ENCODE results near the gene IDUA. TPM values are rescaled to one million over a fixed set of nuclear protein-coding genes. Genes with fewer than 3 reads are reported as not detected.

The IDUA gene
- total and polyA plus RNA-seq, 2 donors (not counting 1 experiment from before 2014, with no cell fraction given) = 57.0 to 67.4 TPM

GRCh38 chr4:1023075-1023640, 36.3 kb downstream of the IDUA start:
- H3K9me3 Mint-ChIP-seq (ENCODE audit: insufficient read depth) = no peaks in the 10 kb centered on the region
- H3K27me3 Mint-ChIP-seq = no peaks in the 10 kb centered on the region
- H3K4me3 Mint-ChIP-seq = no peak overlapping the region
- ATAC-seq (ENCODE audit: low read depth) = no peak
- Histone ChIP-seq H3K4me3 (ENCODE audit: control extremely low read depth in 1 of 5, extremely low read depth in 1 of 5, insufficient read depth in 1 of 5, low read depth in 2 of 5, low read length in 4 of 5) (no peak overlapping the region), H3K36me3 (replicated peaks in 1 of 2; ENCODE audit: control extremely low read depth in 1 of 2, control insufficient read depth in 1 of 2, extremely low read depth in 1 of 2, insufficient read depth in 2 of 2, low read length in 1 of 2) (peaks cover 0 to 2% of the 10 kb centered on the region in 2 experiments), H3K9ac (ENCODE audit: low read length) (no peak overlapping the region), H3K9me3 (ENCODE audit: control extremely low read depth in 1 of 3, control insufficient read depth in 2 of 3, insufficient read depth in 1 of 3, low read length in 2 of 3) (no peaks in the 10 kb centered on the region), H3K27me3 (replicated peaks in 1 of 4; ENCODE audit: control extremely low read depth in 1 of 4, control insufficient read depth in 3 of 4, insufficient read depth in 4 of 4, low read length in 3 of 4) (no peaks in the 10 kb centered on the region), H3K4me2 (replicated peaks; ENCODE audit: low read depth, low read length, poor library complexity, severe bottlenecking) (no peak overlapping the region), H4K20me1 (ENCODE audit: control insufficient read depth, insufficient read depth, low read length, poor library complexity, severe bottlenecking) (no peaks in the 10 kb centered on the region), H3K4me1 (ENCODE audit: control insufficient read depth in 2 of 2, insufficient read depth in 2 of 2, low read length in 2 of 2) (peaks cover 24 to 43% of the 10 kb centered on the region in 2 donors), H2AFZ (ENCODE audit: insufficient read depth, low read depth, low read length, poor library complexity, severe bottlenecking) (no peak overlapping the region), H3K79me2 (ENCODE audit: control insufficient read depth, insufficient read depth, low read length) (no peaks in the 10 kb centered on the region), H3K27ac (ENCODE audit: low read length in 2 of 2) (no peak overlapping the region)
- ChIA-PET POLR2A (no interaction called here), CTCF (no interaction called here)
- intact Hi-C loops (cut with micrococcal nuclease) = no loop called here
- H3K4me1 Mint-ChIP-seq = peaks cover 34% of the 10 kb centered on the region
- no peak for DNase-seq
- H3K27ac Mint-ChIP-seq = no peak overlapping the region
- WGBS (ENCODE audit: insufficient coverage) = 84% methylated on average over 11 of the region's 20 CpGs
- TF ChIP-seq CTCF (IDR thresholded peaks at IDR 0.05) = no peak

- peaks cover 0 to under 1% (median 0%) of the 10 kb centered on the region in 4 experiments for H3K27me3 ChIP-seq (replicated peaks in 1 of 4; ENCODE audit: control extremely low read depth in 1 of 4, control insufficient read depth in 3 of 4, insufficient read depth in 4 of 4, low read length in 3 of 4)
- ATAC-seq (ENCODE audit: low read depth) = no peak
- H3K4me3 ChIP-seq (ENCODE audit: control extremely low read depth in 1 of 5, extremely low read depth in 1 of 5, insufficient read depth in 1 of 5, low read depth in 2 of 5, low read length in 4 of 5) = no peak overlapping the region
- H3K79me2 ChIP-seq (ENCODE audit: control insufficient read depth, insufficient read depth, low read length) = no peaks in the 10 kb centered on the region
- intact Hi-C loops (cut with micrococcal nuclease) = no loop called here
- TF ChIP-seq CTCF (IDR thresholded peaks at IDR 0.05) (no peak), EZH2 (IDR thresholded peaks at IDR 0.05; ENCODE audit: borderline replicate concordance, insufficient read depth, low read depth, low read length, poor library complexity, severe bottlenecking) (no peak)
- no peaks in the 10 kb centered on the region for H3K27me3 Mint-ChIP-seq
- no peak overlapping the region for H3K9ac ChIP-seq (ENCODE audit: low read length)
- H3K36me3 ChIP-seq (replicated peaks in 1 of 2; ENCODE audit: control extremely low read depth in 1 of 2, control insufficient read depth in 1 of 2, extremely low read depth in 1 of 2, insufficient read depth in 2 of 2, low read length in 1 of 2) = peaks cover 0 to 2% of the 10 kb centered on the region in 2 experiments
- H2AFZ ChIP-seq (ENCODE audit: insufficient read depth, low read depth, low read length, poor library complexity, severe bottlenecking) = no peak overlapping the region
- POLR2A ChIA-PET = interaction anchor here (0.6 kb wide), 1 partner anchor 327 kb away, joined by 3 read pairs; no protein-coding TSS in a partner anchor
- H3K9me3 ChIP-seq (ENCODE audit: control extremely low read depth in 1 of 3, control insufficient read depth in 2 of 3, insufficient read depth in 1 of 3, low read length in 2 of 3) = no peaks in the 10 kb centered on the region
- no peak for DNase-seq
- no peaks in the 10 kb centered on the region for H3K9me3 Mint-ChIP-seq (ENCODE audit: insufficient read depth)
- H3K4me3 Mint-ChIP-seq = no peak overlapping the region
- 95% methylated on average over 60 of the region's 83 CpGs for WGBS (ENCODE audit: insufficient coverage)
- H3K4me1 ChIP-seq (ENCODE audit: control insufficient read depth in 2 of 2, insufficient read depth in 2 of 2, low read length in 2 of 2) = peaks cover 24 to 43% of the 10 kb centered on the region in 2 donors
- CTCF ChIA-PET = no interaction called here
- no peaks in the 10 kb centered on the region for H4K20me1 ChIP-seq (ENCODE audit: control insufficient read depth, insufficient read depth, low read length, poor library complexity, severe bottlenecking)
- H3K4me1 Mint-ChIP-seq = peaks cover 34% of the 10 kb centered on the region
- H3K4me2 ChIP-seq (replicated peaks; ENCODE audit: low read depth, low read length, poor library complexity, severe bottlenecking) = no peak overlapping the region
- H3K27ac Mint-ChIP-seq = peak overlapping the region; percentile 26
- H3K27ac ChIP-seq (ENCODE audit: low read length in 2 of 2) = no peak overlapping the region
Measured at GRCh38 chr4:1023895-1024740, 37.3 kb downstream of the IDUA start.

All from B cell (primary cell).